ENCODE measurements around the gene OR8B8. TPM values are rescaled to one million over a fixed set of nuclear protein-coding genes. Genes with fewer than 3 reads are reported as not detected.

Gene OR8B8
- total and polyA plus RNA-seq, 7 donors, result not detected

DNA sequence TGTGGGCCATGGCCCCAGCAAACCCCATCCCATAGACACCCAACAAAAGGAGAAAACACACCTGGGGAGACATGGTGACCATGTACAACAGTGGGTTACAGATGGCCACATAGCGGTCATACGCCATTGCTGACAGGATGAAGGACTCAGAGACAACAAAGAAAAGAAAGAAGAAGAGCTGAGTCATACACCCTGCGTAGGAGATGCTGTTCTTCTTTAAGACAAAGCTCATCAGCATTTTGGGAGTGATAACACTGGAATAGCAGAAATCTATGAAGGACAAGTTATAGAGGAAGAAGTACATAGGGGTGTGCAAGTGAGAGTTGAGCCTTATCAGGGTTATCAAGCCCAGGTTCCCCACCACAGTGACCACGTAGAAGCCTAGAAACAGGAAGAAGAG is 4.9 kb downstream of the OR8B8 start:
- H3K27me3 ChIP-seq (ENCODE audit: insufficient read depth in 3 of 3, low read length in 2 of 3), result peaks cover 0 to 3% (median 0%) of the 10 kb centered on the region in 3 donors
- TF ChIP-seq, protein P1, sequence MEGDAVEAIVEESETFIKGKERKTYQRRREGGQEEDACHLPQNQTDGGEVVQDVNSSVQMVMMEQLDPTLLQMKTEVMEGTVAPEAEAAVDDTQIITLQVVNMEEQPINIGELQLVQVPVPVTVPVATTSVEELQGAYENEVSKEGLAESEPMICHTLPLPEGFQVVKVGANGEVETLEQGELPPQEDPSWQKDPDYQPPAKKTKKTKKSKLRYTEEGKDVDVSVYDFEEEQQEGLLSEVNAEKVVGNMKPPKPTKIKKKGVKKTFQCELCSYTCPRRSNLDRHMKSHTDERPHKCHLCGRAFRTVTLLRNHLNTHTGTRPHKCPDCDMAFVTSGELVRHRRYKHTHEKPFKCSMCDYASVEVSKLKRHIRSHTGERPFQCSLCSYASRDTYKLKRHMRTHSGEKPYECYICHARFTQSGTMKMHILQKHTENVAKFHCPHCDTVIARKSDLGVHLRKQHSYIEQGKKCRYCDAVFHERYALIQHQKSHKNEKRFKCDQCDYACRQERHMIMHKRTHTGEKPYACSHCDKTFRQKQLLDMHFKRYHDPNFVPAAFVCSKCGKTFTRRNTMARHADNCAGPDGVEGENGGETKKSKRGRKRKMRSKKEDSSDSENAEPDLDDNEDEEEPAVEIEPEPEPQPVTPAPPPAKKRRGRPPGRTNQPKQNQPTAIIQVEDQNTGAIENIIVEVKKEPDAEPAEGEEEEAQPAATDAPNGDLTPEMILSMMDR (IDR thresholded peaks at IDR 0.05), result no peak
- intact Hi-C loops (cut with DNase I), result no loop called here
- no peak for DNase-seq
- ATAC-seq, result no peak
- H3K4me3 ChIP-seq, result no peak overlapping the region
- H3K27ac ChIP-seq, result no peak overlapping the region
- 81 to 93% (median 88%) methylated on average over 4 of the region's 4 CpGs for WGBS, 3 donors
- no peaks in the 10 kb centered on the region for H3K36me3 ChIP-seq (ENCODE audit: insufficient read depth in 1 of 2, low read depth in 1 of 2)
- no peaks in the 10 kb centered on the region for H3K4me1 ChIP-seq
- H3K9me3 ChIP-seq, result no peaks in the 10 kb centered on the region

DNA sequence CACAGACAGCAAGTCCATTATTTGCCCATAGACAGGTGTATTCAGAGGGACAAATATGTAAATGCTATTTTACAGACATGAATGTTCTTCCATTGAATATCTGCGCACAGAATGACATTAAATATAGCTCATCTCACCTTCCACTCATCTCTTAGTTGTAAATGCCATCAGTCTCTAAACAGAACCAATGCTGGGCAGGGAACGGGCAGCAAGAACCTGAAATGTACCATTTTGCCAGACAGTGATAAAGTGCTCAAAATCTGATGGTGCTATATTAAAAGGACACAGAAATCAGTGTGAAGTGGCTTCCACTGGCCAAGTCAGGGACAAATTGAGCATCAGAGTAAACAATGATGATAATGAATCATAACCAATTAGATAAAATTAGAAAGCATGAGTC is 10.8 kb downstream of the OR8B8 start:
- WGBS, 3 donors, result 86 to 92% (median 92%) methylated on average over 2 of the region's 2 CpGs
- H3K4me1 ChIP-seq, result no peaks in the 10 kb centered on the region
- peaks cover 2% of the 10 kb centered on the region for H3K9me3 ChIP-seq
- DNase-seq, result no peak
- intact Hi-C loops (cut with DNase I), result no loop called here
- H3K4me3 ChIP-seq, result no peak overlapping the region
- H3K27ac ChIP-seq, result no peak overlapping the region
- no peaks in the 10 kb centered on the region for H3K36me3 ChIP-seq (ENCODE audit: insufficient read depth in 1 of 2, low read depth in 1 of 2)
- no peaks in the 10 kb centered on the region for H3K27me3 ChIP-seq (ENCODE audit: insufficient read depth in 3 of 3, low read length in 2 of 3)
- TF ChIP-seq, protein P1 (IDR thresholded peaks at IDR 0.05), result no peak
- no peak for ATAC-seq

DNA sequence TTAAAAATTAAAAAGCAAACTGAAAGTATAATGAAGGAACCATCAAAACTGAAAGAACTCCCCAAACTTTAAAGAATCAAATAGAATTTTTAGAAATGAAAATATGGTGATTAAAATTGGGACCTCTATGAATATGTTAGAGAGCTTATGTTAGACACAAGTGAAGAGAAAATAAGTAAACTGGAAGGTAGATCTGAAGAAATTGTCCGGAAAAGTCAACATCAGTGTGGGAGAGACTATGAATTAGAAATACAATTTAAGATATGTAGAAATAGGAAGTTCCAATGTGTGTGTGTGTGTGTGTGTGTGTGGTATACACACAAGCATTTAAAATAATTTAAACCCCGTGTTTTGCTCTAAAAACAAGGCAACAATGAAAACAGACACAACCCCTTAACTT is 15.9 kb downstream of the OR8B8 start:
- ATAC-seq (no peak), DNase-seq (no peak)
- Histone ChIP-seq H3K36me3 (ENCODE audit: insufficient read depth in 1 of 2, low read depth in 1 of 2) (no peaks in the 10 kb centered on the region), H3K9me3 (peaks cover 3% of the 10 kb centered on the region), H3K27ac (no peak overlapping the region), H3K27me3 (ENCODE audit: insufficient read depth in 3 of 3, low read length in 2 of 3) (no peaks in the 10 kb centered on the region), H3K4me1 (no peaks in the 10 kb centered on the region), H3K4me3 (no peak overlapping the region)
- intact Hi-C loops (cut with DNase I), result no loop called here
- WGBS, 3 donors, result 73 to 81% (median 76%) methylated on average over 2 of the region's 2 CpGs
- TF ChIP-seq, protein P1 (IDR thresholded peaks at IDR 0.05), result no peak

DNA sequence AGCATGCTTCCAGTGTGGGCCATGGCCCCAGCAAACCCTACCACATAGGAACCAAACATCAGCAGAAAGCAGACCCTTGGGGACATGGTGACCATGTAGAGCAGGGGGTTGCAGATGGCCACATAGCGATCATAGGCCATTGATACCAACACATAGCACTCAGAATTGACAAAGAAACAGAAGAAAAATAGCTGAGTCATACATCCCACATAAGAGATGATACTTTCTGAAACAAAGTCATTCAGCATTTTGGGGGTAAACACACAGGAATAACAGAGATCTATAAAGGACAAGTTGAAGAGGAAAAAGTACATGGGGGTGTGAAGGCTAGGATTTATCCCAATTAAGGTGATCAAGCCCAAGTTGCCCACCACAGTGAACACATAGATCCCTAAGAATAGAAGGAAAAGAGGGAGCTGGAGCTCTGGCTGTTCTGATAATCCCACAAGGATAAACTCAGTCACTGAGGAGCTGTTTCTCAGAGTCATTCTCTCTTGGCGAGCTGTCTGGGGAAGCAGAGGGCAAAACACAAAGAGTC is 21.0 kb downstream of the OR8B8 start, which contains the start of gene OR8B4:
Gene OR8B4, minus strand, starts transcription at position 488 of the 538 bp plus-strand sequence. Its CDS starts 0 bp downstream, at position 488.
- TF ChIP-seq, protein P1 (IDR thresholded peaks at IDR 0.05), result no peak
- Histone ChIP-seq H3K9me3 (no peaks in the 10 kb centered on the region), H3K27ac (no peak within 1 kb of the TSS), H3K36me3 (ENCODE audit: insufficient read depth in 1 of 2, low read depth in 1 of 2) (no peaks in the 10 kb centered on the region), H3K4me1 (no peaks in the 10 kb centered on the region), H3K27me3 (ENCODE audit: insufficient read depth in 3 of 3, low read length in 2 of 3) (peaks cover 0 to 4% (median 0%) of the 10 kb centered on the region in 3 donors), H3K4me3 (no peak within 1 kb of the TSS)
- ATAC-seq (no peak), DNase-seq (no peak)
- WGBS, 3 donors, result 87 to 93% (median 89%) methylated on average over 2 of the region's 2 CpGs
- intact Hi-C loops (cut with DNase I), result no loop called here

DNA sequence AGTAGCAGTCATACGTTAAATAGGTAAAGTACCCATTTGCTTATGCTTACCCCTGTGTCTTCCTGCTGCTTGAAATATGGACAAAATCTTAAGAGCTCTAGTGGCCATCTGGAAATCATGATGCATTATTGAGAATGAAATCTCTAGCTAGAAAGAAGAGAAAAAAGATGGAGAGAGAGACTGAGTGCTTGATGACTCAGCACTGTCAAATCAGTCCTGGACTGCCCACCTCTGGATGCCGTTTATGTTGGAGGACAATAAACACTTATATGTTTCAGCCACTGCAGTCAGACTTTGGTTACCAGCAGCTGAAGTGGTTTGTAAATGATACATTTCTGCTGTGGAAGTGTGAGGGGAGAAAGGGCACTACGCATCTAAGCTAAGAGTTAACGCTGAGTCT is 24.5 kb downstream of the OR8B8 start:
- Histone ChIP-seq H3K27me3 (ENCODE audit: insufficient read depth in 3 of 3, low read length in 2 of 3) (peaks cover 0 to 4% (median 0%) of the 10 kb centered on the region in 3 donors), H3K9me3 (no peaks in the 10 kb centered on the region), H3K36me3 (ENCODE audit: insufficient read depth in 1 of 2, low read depth in 1 of 2) (no peaks in the 10 kb centered on the region), H3K4me1 (no peaks in the 10 kb centered on the region), H3K27ac (no peak overlapping the region), H3K4me3 (no peak overlapping the region)
- ATAC-seq (no peak), DNase-seq (no peak)
- intact Hi-C loops (cut with DNase I), result no loop called here
- TF ChIP-seq, protein P1 (IDR thresholded peaks at IDR 0.05), result no peak
- 83 to 87% (median 85%) methylated on average over 4 of the region's 4 CpGs for WGBS, 3 donors

Data from psoas muscle (tissue), 8 donors.